HS-5 (cell line): ENCODE data around the gene CNN1.
"Not testable (repeated sequence)": the region's sequence is repeated elsewhere in the genome, so short reads cannot be mapped to it uniquely, and the experiment has no call there.

Experiments used
- DNase-seq: peaks from one replicate; pipeline ENCODE4 v3.0.0-alpha.2; 2012; ENCODE audit warnings: low read depth

The CNN1 gene

DNA sequence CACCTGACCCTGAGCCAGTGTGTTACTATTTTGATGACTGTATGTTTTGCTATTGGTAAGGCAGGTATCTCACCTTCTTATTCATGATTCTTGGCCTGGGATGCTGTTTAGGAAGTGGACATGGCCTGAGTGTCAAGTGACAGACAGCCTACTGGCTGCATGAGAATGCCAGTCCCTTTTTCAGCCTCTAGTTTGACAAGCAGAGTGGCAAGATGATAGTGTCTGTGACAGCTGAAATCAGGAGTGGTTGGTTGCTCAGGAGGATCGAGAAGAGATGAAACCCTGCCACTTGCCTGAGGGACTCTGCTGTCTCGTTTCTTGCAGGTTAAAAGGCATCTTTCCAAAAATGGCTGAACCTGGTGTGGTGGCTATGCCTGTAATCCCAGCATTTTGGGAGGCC lies 27.5 kb downstream of the CNN1 start:
- no peak for DNase-seq

DNA sequence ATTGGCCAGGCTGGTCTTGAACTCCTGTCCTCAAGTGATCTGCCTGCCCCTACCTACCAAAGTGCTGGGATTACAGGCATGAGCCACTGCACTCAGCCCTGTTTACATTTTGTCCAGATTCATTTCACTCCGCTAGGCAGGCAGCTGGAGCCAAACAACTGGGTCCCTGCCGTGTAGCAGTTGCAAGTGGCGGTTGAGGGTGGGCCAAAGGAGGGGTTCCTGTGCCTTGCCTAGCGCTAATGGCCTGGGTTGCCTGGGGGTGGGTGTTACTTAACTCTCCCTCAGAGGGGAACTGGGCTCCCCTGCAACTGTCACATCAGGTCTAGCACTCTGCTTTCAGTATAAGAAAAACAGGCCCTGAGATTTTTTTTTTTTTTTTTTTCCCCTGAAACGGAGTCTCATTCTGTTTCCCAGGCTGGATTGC lies 31.4 kb downstream of the CNN1 start:
- no peak for DNase-seq

DNA sequence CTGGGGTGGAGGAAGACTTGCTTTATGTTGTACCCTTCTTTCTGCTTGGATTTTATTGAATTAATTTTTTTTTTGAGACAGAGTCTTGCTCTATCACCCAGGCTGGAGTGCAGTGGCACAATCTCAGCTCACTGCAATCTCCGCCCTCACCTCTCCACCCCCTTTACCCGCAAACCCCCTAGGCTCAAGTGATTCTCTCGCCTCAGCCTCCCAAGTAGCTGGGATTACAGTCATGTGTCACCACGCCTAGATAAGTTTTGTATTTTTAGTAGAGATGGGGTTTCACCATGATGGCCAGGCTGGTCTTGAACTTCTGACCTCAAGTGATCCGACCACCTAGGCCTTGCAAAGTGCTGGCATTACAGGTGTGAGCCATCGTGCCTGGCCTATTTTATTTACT lies 34.7 kb downstream of the CNN1 start:
- DNase-seq: not testable (repeated sequence)

DNA sequence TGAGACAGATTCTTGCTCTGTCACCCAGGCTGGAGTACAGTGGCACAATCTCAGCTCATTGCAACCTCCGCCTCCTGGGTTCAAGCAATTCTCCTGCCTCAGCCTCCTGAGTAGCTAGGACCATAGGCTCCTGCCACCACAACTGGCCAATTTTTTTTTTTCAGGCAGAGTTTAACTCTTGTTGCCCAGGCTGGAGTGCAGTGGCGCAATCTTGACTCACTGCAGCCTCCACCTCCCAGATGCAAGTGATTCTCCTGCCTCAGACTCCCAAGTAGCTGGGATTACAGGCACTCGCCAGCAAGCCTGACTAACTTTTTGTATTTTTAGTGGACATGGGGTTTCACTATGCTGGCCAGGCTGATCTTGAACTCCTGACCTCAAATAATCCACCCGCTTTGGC lies 35.1 kb downstream of the CNN1 start:
- DNase-seq: not testable (repeated sequence)

DNA sequence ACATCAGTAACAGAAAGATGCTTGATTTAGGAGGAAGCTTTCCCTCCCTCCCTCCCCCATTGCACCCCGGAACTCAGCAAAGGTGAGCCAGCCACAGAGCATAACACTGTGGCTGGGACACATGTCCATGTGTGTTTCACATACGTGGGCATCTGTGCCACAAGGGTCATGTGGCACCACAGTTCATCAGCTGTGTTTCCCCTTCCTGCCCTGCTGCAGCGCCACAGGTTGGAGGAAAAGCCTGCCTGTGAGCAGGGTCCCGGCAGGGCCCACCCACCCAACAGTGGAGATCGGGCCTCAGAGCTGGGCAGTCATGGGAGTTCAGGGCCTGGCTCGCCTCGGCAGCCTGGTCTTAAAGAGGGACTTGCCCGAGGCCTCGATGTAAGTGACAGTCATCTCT lies 36.0 kb downstream of the CNN1 start:
- no peak for DNase-seq

DNA sequence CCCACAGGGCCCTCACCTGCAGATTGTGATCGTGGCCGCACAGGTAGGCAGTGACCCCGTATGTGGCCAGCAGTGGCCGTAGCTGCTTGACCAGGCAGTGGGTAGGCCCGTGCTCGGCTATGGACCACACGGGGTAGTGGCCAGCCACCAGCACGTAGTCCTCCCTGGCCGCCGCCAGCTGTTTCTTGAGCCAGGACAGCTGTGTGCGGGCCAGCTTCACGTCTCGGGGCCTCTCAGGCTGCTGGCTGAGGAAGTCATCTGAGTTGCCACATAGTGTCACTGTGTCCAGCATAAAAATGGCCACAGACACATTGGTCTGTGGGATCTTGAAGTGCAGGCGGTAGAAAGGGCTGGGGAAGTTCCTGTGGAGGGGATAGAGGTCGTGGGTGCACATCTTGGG lies 37.6 kb downstream of the CNN1 start:
- DNase-seq: no peak

DNA sequence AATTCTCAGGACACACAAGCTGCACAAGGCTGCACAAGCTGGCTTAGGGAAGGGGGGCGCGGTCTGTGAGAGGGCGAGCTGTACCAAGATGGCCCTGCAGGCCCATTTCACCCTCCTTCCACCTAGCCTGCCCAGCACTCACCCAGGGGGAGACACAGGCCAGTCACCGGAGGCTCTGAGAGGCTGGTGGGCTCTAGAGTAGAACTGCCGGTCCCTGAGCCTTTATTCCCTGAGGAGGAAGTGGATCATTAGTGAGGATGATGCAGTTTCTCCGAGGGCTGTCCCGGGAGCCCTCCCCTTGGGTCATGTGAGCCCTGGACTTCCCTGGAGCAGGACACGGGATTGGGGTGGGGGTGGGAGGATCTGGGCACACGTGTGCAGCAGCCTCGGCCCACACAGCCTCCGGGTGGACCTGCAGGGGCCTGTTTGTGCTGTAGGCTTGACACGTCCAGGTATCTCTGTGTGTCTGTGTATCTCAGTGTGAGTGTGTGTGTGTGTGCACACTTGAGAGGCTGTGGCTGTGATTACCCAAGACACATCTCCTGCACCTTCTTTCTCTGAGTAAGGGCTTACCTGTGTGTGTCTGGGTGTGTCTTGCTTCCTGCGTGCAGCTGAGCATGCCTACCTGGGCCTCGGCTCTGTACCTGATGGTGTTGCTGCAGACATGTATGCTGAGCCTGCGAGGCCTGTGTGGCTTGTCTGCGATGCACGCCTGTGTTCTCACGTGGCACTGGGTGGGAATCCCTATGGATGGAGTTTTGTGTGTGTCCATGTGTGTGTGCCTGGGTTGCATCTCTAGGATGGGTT lies 39.0 kb downstream of the CNN1 start, which contains the start of gene ACP5:
ACP5 (minus strand) TSS at position 195 of the 807 bp plus-strand sequence. CDS start 328 bp downstream, outside the sequence.
- DNase-seq: no peak

DNA sequence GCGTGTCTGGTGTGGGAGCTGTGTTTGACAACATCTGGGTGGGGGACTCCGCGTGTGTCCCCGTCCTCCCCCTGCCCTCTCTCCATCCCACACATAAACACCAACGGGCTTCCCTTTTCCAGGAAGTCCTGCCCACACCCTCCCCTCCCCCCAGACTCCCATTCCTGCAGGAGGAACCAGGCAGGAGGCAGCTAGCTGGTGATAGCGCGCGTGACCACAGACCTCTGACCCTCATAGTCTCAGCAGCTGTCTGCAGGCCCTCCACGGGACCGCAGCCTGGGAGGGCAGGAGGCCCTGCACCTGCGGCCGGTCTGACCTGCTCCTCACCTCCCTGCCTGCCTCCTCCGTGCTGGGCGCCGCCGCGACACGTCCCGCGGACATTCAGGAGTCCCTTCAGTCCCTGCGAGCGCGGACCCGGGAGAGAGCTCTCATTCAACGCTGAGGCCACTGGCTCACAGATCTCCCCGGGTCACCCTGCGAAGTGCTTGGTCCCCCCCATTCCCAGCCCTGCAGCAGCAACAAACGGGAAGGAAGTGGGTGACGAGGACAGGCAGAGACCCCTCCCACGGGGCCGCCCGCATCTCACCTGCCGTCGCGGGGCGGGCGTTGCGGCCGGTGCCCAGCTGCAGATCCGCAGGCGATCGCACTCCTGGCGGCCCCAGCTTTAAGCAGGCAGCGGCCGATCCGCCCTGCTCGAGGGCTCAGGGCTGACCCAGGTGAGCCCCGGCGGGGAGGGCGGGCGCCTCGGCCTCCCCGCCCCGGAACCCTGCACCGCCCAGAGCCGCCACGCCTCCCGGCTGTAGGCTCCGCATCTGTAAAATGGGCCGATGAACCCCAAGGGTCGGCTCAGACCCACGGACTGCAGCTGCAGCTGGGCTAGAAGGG lies 39.8 kb downstream of the CNN1 start:
- no peak for DNase-seq

DNA sequence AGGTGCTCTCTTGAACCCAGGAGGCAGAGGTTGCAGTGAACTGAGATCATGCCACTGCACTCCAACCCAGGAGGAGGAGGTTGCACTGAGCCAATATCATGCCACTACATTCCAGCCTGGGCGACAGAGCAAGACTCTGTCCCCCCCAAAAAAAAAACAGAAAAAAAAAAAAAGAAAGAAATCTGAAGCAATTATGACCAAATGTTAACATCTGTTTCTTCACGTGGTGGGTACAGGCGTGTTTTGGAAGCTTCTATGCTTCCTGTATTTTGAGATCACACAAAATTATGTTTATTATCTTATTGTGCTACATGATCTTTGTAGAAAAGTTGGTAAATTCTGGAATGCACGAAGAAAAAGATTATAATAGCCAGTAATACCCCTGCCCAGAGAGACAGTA lies 41.5 kb downstream of the CNN1 start:
- DNase-seq: no peak

DNA sequence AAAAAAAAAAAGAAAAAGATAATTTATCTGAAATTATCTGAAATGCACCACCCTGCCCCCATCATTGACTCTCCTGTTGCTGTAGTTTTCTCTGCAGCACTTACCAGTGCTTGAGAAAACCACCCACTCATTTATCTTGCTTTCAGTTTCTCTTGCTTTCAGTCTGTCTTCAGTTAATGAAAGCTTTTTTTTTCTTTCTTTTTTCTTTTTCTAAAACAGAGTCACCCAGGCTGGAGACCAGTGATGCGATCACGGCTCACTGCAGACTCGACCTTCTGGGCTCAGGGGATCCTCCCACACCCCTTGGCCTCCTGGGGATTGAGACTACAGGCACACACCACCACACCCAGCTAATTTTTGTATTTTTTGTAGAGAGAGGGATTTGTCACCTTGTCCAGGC lies 43.1 kb downstream of the CNN1 start:
- no peak for DNase-seq

DNA sequence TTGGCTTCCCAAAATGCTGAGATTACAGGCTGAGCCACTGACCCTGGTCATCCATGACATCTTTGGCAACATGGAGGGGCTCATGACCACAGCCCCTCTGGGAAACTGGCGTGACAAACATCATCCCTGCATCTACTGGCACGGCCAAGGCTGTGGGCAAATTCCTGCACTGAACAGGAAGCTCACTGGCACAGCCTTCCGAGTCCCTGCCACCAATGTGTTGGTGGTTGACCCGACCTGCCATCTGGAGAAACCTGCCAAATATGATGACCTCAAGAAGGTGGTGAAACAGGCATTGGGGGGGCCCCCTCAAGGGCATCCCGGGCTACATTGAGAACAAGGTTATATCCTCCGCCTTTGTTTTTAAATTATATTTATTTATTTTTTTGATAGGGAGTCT lies 47.7 kb downstream of the CNN1 start:
- DNase-seq: no peak

DNA sequence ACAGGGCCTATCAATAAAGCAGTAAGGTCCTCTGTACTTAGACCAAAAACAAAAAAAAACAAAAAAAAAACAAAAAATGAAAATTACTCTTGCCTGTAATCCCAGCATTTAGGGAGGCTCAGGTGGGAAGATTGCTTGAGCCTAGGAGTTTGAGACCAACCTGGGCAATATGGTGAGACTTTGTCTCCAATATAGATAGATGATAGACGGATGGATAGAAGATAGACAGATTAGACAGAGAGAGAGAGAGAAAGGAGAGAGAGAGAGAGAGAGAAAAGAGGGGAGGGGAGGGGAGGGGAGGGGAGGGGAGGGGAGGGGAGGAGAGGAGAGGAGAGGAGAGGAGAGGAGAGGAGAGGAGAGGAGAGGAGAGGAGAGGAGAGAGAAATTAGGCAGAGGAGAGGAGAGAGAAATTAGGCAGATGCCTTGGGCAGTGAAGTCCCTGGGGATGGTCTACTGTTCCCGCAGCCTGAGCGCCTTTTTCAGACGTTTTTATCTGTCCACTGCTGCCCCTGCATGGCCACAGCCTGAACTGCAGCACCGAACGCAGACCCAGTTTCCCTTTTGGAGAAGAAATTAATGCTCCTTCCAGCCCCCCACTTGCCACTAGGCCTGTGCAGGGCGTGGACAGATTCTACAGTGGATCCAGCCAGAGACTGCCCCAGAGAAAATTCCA lies 48.8 kb downstream of the CNN1 start:
- DNase-seq: peak; percentile 47

DNA sequence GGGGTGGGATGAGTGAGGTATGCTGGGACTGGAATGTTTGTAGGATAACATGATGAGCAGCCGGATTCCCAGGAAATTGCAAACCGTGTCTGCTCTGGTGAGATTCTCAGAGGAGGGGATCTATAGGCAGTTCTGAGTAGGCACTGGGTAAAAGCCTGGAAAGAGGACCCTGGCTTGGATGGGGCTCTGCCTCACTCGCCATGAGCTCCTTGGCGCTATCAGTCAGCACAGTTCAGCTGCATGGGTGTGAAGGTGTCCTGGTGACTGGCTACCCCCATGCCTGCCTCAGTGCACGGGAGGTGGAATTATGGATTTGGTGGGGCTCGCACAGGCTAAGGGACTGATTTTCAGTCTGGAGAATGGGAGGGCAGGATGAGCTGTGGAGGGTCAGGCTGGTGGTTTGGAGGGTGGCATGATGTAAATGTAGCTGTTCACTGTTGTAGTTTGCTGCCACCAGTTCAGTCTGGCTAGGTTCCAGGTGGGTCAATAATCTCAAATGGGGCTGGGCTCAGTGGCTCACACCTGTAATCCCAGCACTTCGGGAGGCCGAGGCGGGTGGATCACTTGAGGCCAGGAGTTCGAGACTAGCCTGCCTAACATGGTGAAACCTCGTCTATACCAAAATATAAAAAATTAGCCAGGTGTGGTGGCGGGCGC lies 49.5 kb downstream of the CNN1 start:
- no peak for DNase-seq

DNA sequence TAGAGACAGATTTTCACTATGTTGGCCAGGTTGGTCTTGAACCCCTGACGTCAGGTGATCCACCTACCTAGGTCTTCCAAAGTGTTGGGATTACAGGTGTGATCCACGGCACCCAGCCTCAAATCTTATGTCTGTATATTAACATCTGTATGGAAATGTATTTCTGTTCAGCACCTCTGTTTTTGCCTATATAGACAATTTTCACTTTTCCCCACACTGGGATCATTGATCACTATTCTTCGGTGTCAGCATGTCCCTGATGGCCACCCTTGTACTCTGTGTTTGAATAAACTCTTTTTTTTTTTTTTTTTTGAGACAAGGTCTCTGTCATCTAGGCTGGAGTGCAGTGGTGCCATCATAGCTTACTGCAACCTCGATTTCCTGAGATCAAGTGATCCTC lies 55.4 kb downstream of the CNN1 start:
- DNase-seq: no peak

DNA sequence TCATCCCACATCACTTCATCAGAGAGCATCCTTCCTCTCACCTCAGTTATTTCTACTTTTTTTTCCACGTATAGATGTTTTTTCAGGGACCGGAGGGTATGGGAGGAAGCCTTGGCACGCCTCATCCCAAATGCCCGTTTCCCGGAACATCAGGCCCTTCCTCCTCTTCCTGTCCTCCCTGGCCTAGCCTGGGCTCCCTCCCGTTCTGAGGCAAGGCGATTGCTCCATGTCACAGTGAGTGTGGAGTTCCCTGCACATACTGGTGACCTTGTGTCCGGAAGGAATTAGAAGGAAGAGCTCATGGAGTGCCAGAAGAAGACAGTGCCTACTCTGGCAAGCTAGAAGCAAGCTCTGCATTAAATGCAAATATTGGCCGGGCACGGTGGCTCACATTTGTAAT lies 57.5 kb downstream of the CNN1 start:
- DNase-seq: no peak

DNA sequence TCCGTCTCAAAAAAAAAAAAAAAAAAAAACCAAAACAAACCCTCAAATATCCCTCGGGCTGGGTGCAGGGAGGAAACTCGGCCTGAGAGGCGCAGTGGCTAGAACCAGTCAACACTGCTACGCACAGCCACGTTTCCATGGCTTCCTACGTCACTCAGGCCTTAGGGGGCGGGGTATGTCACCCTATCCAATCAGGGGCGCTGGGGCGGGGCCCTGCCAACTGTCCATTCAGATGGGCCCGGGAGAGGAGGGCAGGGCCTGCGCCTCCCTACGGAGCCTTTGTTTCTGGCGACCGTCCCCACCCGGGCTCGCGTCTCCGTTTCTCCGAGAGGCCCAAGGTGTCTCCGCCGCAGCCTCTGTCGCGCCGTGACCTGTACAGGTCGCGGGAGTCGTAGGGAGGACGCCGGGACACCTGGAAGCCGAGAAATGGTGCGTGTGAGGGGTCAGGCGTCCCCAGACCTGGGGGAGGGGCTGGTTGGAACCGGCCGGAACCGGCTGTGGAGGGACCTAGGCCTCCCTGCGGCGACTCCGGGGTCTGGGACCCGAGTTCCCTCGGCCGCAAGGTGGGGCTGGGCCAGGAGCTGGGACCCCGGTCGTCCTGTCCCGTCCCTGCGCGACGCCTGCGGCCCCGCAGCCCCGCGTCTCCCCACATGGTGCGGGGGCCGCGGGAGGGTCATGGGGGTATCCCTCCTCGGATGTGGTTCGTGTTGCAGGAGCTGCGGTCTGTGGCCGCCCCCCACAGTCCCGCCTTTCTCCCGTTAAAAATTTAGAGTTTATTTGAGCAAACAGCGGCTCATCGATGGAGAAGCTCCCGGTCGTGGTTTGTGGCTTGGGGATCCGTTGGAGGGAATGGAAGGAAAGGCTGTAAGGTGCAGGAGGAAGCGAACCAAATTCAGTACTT lies 58.8 kb downstream of the CNN1 start, which contains the start of gene ZNF627:
ZNF627 (plus strand) TSS at position 282 of the 901 bp plus-strand sequence; CDS start at position 427, 145 bp downstream.
- DNase-seq: peak; percentile 96

DNA sequence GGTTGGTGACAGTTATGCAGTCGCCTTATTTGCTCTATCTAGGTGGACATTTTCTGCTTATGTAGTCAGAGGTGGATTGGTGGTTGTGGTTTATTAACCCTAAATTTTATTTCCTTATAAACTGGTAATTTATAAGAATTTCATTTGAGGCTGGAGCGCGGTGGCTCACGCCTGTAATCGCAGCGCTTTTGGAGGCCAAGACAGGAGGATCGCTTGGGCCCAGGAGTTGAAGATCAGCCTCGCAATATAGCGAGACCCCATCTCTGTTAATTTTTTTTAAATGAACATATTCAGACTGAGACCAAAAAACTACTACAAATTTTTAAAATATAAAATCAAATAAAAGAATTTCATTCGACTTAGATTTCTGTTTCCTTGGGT lies 59.4 kb downstream of the CNN1 start:
- no peak for DNase-seq

DNA sequence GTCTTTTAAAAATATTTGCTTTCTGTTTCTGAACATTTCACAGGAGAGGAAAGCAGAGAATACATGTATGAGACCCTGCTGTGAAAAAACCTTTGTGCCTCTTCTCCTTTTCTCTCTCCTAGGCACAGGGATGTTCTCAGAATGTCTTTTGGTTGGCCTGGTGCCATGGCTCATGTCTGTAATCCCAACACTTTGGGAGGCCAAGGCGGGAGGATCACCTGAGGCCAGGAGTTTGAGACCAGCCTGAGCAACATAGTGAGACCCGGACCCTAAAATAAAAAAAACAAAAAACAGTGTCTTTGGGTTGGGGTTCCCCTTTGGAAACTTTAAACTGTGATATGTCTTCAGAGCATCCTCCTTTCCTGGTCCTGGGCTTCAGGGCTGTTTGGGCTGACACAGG lies 60.1 kb downstream of the CNN1 start:
- no peak for DNase-seq

DNA sequence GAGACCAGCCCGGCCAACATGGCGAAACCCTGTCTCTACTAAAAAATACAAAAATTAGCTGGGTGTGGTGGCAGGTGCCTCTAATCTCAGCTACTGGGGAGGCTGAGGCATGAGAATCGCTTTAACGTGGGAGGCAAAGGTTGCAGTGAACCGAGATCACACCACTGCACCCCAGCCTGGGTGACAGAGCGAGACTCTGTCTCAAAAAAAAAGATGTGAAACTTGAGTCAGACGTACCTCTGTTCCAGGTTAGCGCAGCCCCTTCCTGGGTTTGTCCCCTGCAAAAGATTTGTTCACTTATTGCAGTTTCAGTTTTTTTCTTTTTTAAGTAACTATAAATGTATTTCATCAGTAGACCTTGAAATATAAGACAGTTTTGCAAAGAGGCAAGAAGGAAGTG lies 61.1 kb downstream of the CNN1 start:
- not testable (repeated sequence) for DNase-seq
